NB4 (cell line): Measurements from ENCODE around the gene TEX10.

Experiments used
- DNase-seq: peaks from one replicate; pipeline ENCODE4 v3.0.0; 2010; ENCODE audit warnings: low read depth
- H3K4me3 ChIP-seq: one replicate; pipeline ENCODE4 v1.5.1; 2011; ENCODE audit warnings: mild to moderate bottlenecking, low read depth, low read length, moderate library complexity
- CTCF ChIP-seq: IDR thresholded peaks from one replicate; pipeline ENCODE4 v1.5.1; 2012; ENCODE audit warnings: low read depth, low read length
- MYC ChIP-seq: IDR thresholded peaks from 2 replicates; pipeline ENCODE4 v1.6.1; 2011; ENCODE audit warnings: low read depth, low read length
- POLR2A ChIP-seq: IDR thresholded peaks from 2 replicates; pipeline ENCODE4 v1.6.1; 2011; ENCODE audit warnings: mild to moderate bottlenecking; ENCODE audit not compliant: insufficient read length; ENCODE audit errors: extremely low read depth
- TF ChIP-seq, protein P1 (sequence below): IDR thresholded peaks from 2 replicates; pipeline ENCODE4 v1.6.1; 2011; ENCODE audit warnings: low read depth, low read length

The TEX10 gene

GRCh38 chr9:100309992-100310391, 42.8 kb downstream of the TEX10 start:
- H3K4me3 ChIP-seq = no peak overlapping the region
- TF ChIP-seq POLR2A = no peak
- TF ChIP-seq CTCF = no peak
- TF ChIP-seq, protein P1, sequence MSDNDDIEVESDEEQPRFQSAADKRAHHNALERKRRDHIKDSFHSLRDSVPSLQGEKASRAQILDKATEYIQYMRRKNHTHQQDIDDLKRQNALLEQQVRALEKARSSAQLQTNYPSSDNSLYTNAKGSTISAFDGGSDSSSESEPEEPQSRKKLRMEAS = no peak
- no peak for TF ChIP-seq MYC
- no peak for DNase-seq

DNA sequence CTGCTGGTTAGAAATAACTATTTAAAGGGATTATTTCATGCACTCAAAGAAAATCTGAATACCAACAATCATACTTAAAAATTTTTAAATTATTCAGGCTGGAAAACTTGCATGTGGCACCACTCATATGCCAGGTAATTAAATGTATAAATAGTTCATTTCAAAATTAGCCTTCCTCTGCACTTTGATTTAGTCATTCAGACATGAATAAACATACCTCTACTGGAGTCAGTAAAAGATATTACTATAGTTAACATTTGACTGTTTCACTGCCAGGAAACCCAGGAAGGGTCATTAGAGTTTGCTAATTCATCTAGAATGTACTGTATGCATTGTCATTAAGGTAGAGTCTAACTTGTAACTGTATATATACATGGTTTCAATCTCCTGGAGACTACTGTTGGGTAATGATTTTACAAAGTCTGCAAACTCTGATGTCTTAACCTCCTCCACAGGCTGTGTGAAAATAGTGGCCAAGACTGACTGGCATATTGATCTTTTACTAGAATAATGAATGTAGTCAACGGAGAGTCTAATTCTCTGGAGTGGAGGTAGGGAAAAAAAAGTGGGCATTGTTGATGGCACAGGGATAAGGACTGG, 43.7 kb downstream of the TEX10 start:
- DNase-seq = no peak

GRCh38 chr9:100307080-100307479, 45.7 kb downstream of the TEX10 start:
- TF ChIP-seq CTCF (no peak), MYC (no peak), POLR2A (no peak)
- TF ChIP-seq, protein P1 = no peak
- DNase-seq = no peak
- no peak overlapping the region for H3K4me3 ChIP-seq

More for the DNA sequence above, 43.7 kb downstream of the TEX10 start:
- TF ChIP-seq MYC = no peak
- TF ChIP-seq, protein P1 = no peak
- no peak for TF ChIP-seq POLR2A
- no peak for TF ChIP-seq CTCF
- no peak overlapping the region for H3K4me3 ChIP-seq

GRCh38 chr9:100306283-100306682, 46.5 kb downstream of the TEX10 start:
- H3K4me3 ChIP-seq = no peak overlapping the region
- TF ChIP-seq POLR2A (no peak), CTCF (no peak), MYC (no peak)
- TF ChIP-seq, protein P1 = no peak
- DNase-seq = no peak

DNA sequence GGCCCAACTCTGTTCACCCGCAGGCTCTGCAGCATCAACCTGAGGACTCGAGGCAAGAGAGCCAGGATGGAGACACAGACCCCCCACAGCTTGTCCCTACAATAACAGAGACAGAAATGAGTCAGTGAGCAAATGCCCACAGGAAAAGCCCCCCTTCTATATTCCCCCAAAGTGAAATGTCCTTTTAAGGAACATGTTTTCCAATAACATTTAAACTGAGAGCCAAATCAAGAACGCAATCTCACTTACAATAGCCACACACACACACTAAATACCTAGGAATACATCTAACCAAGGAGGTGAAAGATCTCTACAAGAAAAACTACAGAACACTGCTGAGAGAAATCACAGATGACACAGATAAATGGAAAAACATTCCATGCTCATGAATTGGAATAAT, 49.0 kb downstream of the TEX10 start:
- TF ChIP-seq MYC = no peak
- TF ChIP-seq POLR2A = no peak
- TF ChIP-seq CTCF = no peak
- TF ChIP-seq, protein P1 = no peak
- no peak for DNase-seq
- H3K4me3 ChIP-seq = no peak overlapping the region

GRCh38 chr9:100298378-100298777, 54.4 kb downstream of the TEX10 start:
- no peak overlapping the region for H3K4me3 ChIP-seq
- DNase-seq = no peak
- TF ChIP-seq CTCF (no peak), POLR2A (no peak), MYC (no peak)
- TF ChIP-seq, protein P1 = no peak
